Pulmonary artery endothelial cell (primary cell): Measurements from ENCODE around the gene EPS8L2. TPM values are rescaled to one million over a fixed set of nuclear protein-coding genes. Genes with fewer than 3 reads are reported as not detected.

Experiments used
- DNase-seq: peaks from one replicate; pipeline ENCODE4 v3.0.0-alpha.2; 2011; ENCODE audit warnings: low read depth, low spot score
- total RNA-seq: library from RNA; depleted of rRNA; stranded (reverse); fragments of >200 nt; gene quantifications from 2 replicates; pipeline ENCODE4 v1.2.3, GENCODE V29; 2014

The EPS8L2 gene
- total RNA-seq, 1 donor from 2014 or later, result 3.0 TPM

GRCh38 chr11:760236-760635 lies 54.2 kb downstream of the EPS8L2 start:
- no peak for DNase-seq

GRCh38 chr11:761526-762108 lies 55.6 kb downstream of the EPS8L2 start:
- no peak for DNase-seq

GRCh38 chr11:762421-763072 lies 56.5 kb downstream of the EPS8L2 start:
- DNase-seq, result no peak

- no peak for DNase-seq
Observed at GRCh38 chr11:763073-763463, 57.0 kb downstream of the EPS8L2 start.

- no peak for DNase-seq
Observed at GRCh38 chr11:763549-764321, 57.7 kb downstream of the EPS8L2 start.

GRCh38 chr11:764322-765024 lies 58.4 kb downstream of the EPS8L2 start:
- no peak for DNase-seq

- DNase-seq, result no peak
Observed at GRCh38 chr11:765025-765801, 59.2 kb downstream of the EPS8L2 start.

- no peak for DNase-seq
Observed at GRCh38 chr11:765802-766091, 59.7 kb downstream of the EPS8L2 start.

- no peak for DNase-seq
Observed at GRCh38 chr11:766106-766935, 60.3 kb downstream of the EPS8L2 start.

GRCh38 chr11:766936-767210 lies 60.8 kb downstream of the EPS8L2 start:
- DNase-seq, result no peak

GRCh38 chr11:767238-767637 lies 61.2 kb downstream of the EPS8L2 start:
- DNase-seq, result no peak

GRCh38 chr11:769887-770641 lies 64.0 kb downstream of the EPS8L2 start:
- DNase-seq, result no peak

GRCh38 chr11:770642-771616 lies 64.9 kb downstream of the EPS8L2 start:
- no peak for DNase-seq

GRCh38 chr11:771617-772204 lies 65.7 kb downstream of the EPS8L2 start:
- no peak for DNase-seq

- DNase-seq, result no peak
Observed at GRCh38 chr11:772429-773390, 66.7 kb downstream of the EPS8L2 start.

- no peak for DNase-seq
Observed at GRCh38 chr11:773425-773824, 67.4 kb downstream of the EPS8L2 start.

GRCh38 chr11:773830-774229 lies 67.8 kb downstream of the EPS8L2 start:
- no peak for DNase-seq
